ENCODE measurements around the gene EML4. TPM values are rescaled to one million over a fixed set of nuclear protein-coding genes. Genes with fewer than 3 reads are reported as not detected.
"Not testable (repeated sequence)": the region's sequence is repeated elsewhere in the genome, so short reads cannot be mapped to it uniquely, and the experiment has no call there.

EML4 gene
- total RNA-seq, 1 experiment from 2014 or later, result 107 TPM

GRCh38 chr2:42268528-42269151 lies 99.5 kb downstream of the EML4 start:
- TF ChIP-seq SIN3A (IDR thresholded peaks at IDR 0.05; ENCODE audit: borderline replicate concordance, insufficient read depth, low read depth, low read length) (no peak), CTCF (IDR thresholded peaks at IDR 0.05) (no peak), REST (IDR thresholded peaks at IDR 0.05; ENCODE audit: insufficient read depth in 1 of 2, low read depth in 2 of 2, low read length in 1 of 2) (no peak), TCF7L2 (IDR thresholded peaks at IDR 0.05; ENCODE audit: low read depth, low read length) (no peak), POLR2AphosphoS5 (IDR thresholded peaks at IDR 0.05; ENCODE audit: low read depth, low read length) (no peak)
- H3K4me3 ChIP-seq (ENCODE audit: low read depth in 2 of 2, low read length in 2 of 2), result no peak overlapping the region
- no peak for ATAC-seq
- BruUV-seq (replicated peaks), result no TSS peak
- H3K27me3 ChIP-seq (ENCODE audit: control insufficient read depth, insufficient read depth, low read length), result no peaks in the 10 kb centered on the region
- no peak for DNase-seq (ENCODE audit: low read depth, low spot score)
- ChIA-PET CTCF (no interaction called here), POLR2A (no interaction called here)
- H3K4me1 ChIP-seq (ENCODE audit: control insufficient read depth, insufficient read depth, low read length), result no peaks in the 10 kb centered on the region
- H3K27ac ChIP-seq (ENCODE audit: low read length), result no peak overlapping the region
- in situ Hi-C loops (cut with HindIII; ENCODE audit: low pct_unique_long_range_greater_than_20kb, low sequenced_read_pairs), result no loop called here
- intact Hi-C loops (cut with micrococcal nuclease; ENCODE audit: unreplicated experiment), result no loop called here
- peaks cover 16% of the 10 kb centered on the region for H3K36me3 ChIP-seq (ENCODE audit: control insufficient read depth, insufficient read depth, low read length)
- H3K9me3 ChIP-seq (ENCODE audit: control insufficient read depth, insufficient read depth, low read depth, low read length), result no peaks in the 10 kb centered on the region

- CTCF ChIA-PET, result no interaction called here
- H3K4me3 ChIP-seq (ENCODE audit: low read depth in 2 of 2, low read length in 2 of 2), result no peak overlapping the region
- no peak overlapping the region for H3K27ac ChIP-seq (ENCODE audit: low read length)
- peaks cover 11% of the 10 kb centered on the region; the same call in 1 of the 2 replicates for H3K36me3 ChIP-seq (ENCODE audit: control insufficient read depth, insufficient read depth, low read length)
- intact Hi-C loops (cut with micrococcal nuclease; ENCODE audit: unreplicated experiment) (no loop called here), in situ Hi-C loops (cut with HindIII; ENCODE audit: low pct_unique_long_range_greater_than_20kb, low sequenced_read_pairs) (no loop called here)
- TF ChIP-seq REST (IDR thresholded peaks at IDR 0.05; ENCODE audit: insufficient read depth in 1 of 2, low read depth in 2 of 2, low read length in 1 of 2), result no peak
- TF ChIP-seq TCF7L2 (IDR thresholded peaks at IDR 0.05; ENCODE audit: low read depth, low read length), result no peak
- no peak for TF ChIP-seq CTCF (IDR thresholded peaks at IDR 0.05)
- no peak for TF ChIP-seq POLR2AphosphoS5 (IDR thresholded peaks at IDR 0.05; ENCODE audit: low read depth, low read length)
- TF ChIP-seq SIN3A (IDR thresholded peaks at IDR 0.05; ENCODE audit: borderline replicate concordance, insufficient read depth, low read depth, low read length), result no peak
- ATAC-seq (no peak), DNase-seq (ENCODE audit: low read depth, low spot score) (no peak)
- H3K4me1 ChIP-seq (ENCODE audit: control insufficient read depth, insufficient read depth, low read length), result no peaks in the 10 kb centered on the region
- no TSS peak for BruUV-seq (replicated peaks)
- POLR2A ChIA-PET, result no interaction called here
- H3K9me3 ChIP-seq (ENCODE audit: control insufficient read depth, insufficient read depth, low read depth, low read length), result no peaks in the 10 kb centered on the region
- no peaks in the 10 kb centered on the region for H3K27me3 ChIP-seq (ENCODE audit: control insufficient read depth, insufficient read depth, low read length)
Observed at GRCh38 chr2:42270757-42271156, 101.6 kb downstream of the EML4 start.

GRCh38 chr2:42271246-42271645 lies 102.1 kb downstream of the EML4 start:
- ATAC-seq; H3K27ac ChIP-seq (ENCODE audit: low read length); H3K4me3 ChIP-seq (ENCODE audit: low read depth in 2 of 2, low read length in 2 of 2); BruUV-seq (replicated peaks); H3K27me3 ChIP-seq (ENCODE audit: control insufficient read depth, insufficient read depth, low read length); H3K36me3 ChIP-seq (ENCODE audit: control insufficient read depth, insufficient read depth, low read length); H3K4me1 ChIP-seq (ENCODE audit: control insufficient read depth, insufficient read depth, low read length); in situ Hi-C loops (cut with HindIII; ENCODE audit: low pct_unique_long_range_greater_than_20kb, low sequenced_read_pairs); H3K9me3 ChIP-seq (ENCODE audit: control insufficient read depth, insufficient read depth, low read depth, low read length); POLR2A ChIA-PET; CTCF ChIA-PET; DNase-seq (ENCODE audit: low read depth, low spot score); intact Hi-C loops (cut with micrococcal nuclease; ENCODE audit: unreplicated experiment): not testable (repeated sequence)

All from Panc1 (cell line).